Liver (tissue), 9 donors: Measurements from ENCODE around the gene RBM10. TPM values are rescaled to one million over a fixed set of nuclear protein-coding genes. Genes with fewer than 3 reads are reported as not detected.

Source experiments
- DNase-seq: peaks from one replicate; pipeline ENCODE4 v3.0.0-alpha.2; 2017; ENCODE audit warnings: low spot score
- H3K27ac ChIP-seq, 2 donors: one replicate each; pipeline ENCODE4 v1.7.0; 2013; ENCODE audit warnings: inconsistent platforms in 2 of 2, low read length in 2 of 2, control low read depth in 1 of 2, low read depth in 1 of 2, mild to moderate bottlenecking in 1 of 2
- H3K27me3 ChIP-seq, 4 donors: one replicate each; pipeline versions ENCODE4 v1.6.1 to v1.7.0; 2013; ENCODE audit warnings: low read length in 3 of 4, inconsistent platforms in 1 of 4, mild to moderate bottlenecking in 1 of 4, moderate library complexity in 1 of 4; ENCODE audit not compliant: control insufficient read depth in 4 of 4, insufficient read depth in 4 of 4
- H3K36me3 ChIP-seq, 4 donors: one replicate each; pipeline versions ENCODE4 v1.6.1 to v1.7.0; 2013; ENCODE audit warnings: low read length in 3 of 4, mild to moderate bottlenecking in 3 of 4, low read depth in 1 of 4, moderate library complexity in 1 of 4; ENCODE audit not compliant: control insufficient read depth in 4 of 4, insufficient read depth in 3 of 4
- H3K4me1 ChIP-seq, 4 donors: one replicate each; pipeline versions ENCODE4 v1.6.1 to v1.7.0; 2013; ENCODE audit warnings: low read length in 3 of 4, mild to moderate bottlenecking in 3 of 4, moderate library complexity in 1 of 4; ENCODE audit not compliant: control insufficient read depth in 4 of 4, insufficient read depth in 4 of 4
- H3K4me3 ChIP-seq, 3 donors: one replicate each; pipeline versions ENCODE4 v1.6.1 to v1.7.0; 2013; ENCODE audit warnings: low read length in 3 of 3, control low read depth in 1 of 3, low read depth in 1 of 3, mild to moderate bottlenecking in 1 of 3
- H3K9ac ChIP-seq, 2 donors: one replicate each; pipeline ENCODE4 v1.7.0; 2013; ENCODE audit warnings: low read length in 2 of 2, mild to moderate bottlenecking in 2 of 2, moderate library complexity in 2 of 2, control low read depth in 1 of 2, low read depth in 1 of 2
- H3K9me3 ChIP-seq, 4 donors: one replicate each; pipeline versions ENCODE4 v1.6.1 to v1.7.0; 2013; ENCODE audit warnings: low read length in 3 of 4; ENCODE audit not compliant: control insufficient read depth in 4 of 4
- EGR1 ChIP-seq, 2 donors: IDR thresholded peaks; 2 replicates each; pipeline ENCODE4 v1.6.1; 2016 to 2018; ENCODE audit warnings: antibody characterized with exemption in 2 of 2, low read depth in 2 of 2
- FOXA2 ChIP-seq: IDR thresholded peaks from 2 replicates; pipeline ENCODE4 v1.6.1; 2016; ENCODE audit warnings: antibody characterized with exemption
- GABPA ChIP-seq, 2 donors: IDR thresholded peaks in 1 of 2; conservative IDR thresholded peaks in 1 of 2; 2 replicates each; pipeline ENCODE4 v1.6.1; 2016; ENCODE audit warnings: antibody characterized with exemption in 2 of 2, mild to moderate bottlenecking in 1 of 2, moderate library complexity in 1 of 2
- HNF4A ChIP-seq, 2 donors: conservative IDR thresholded peaks; 2 replicates each; pipeline ENCODE4 v1.6.1; 2016; ENCODE audit warnings: antibody characterized with exemption in 2 of 2, mild to moderate bottlenecking in 2 of 2
- HNF4G ChIP-seq: IDR thresholded peaks from 2 replicates; pipeline ENCODE4 v1.6.1; 2016; ENCODE audit warnings: antibody characterized with exemption
- JUND ChIP-seq, 2 donors: IDR thresholded peaks; 2 replicates each; pipeline ENCODE4 v1.6.1; 2016; ENCODE audit warnings: antibody characterized with exemption in 2 of 2
- NR2F2 ChIP-seq: IDR thresholded peaks from 2 replicates; pipeline ENCODE4 v1.6.1; 2016; ENCODE audit warnings: antibody characterized with exemption
- RAD21 ChIP-seq, 2 donors: IDR thresholded peaks; 2 replicates each; pipeline ENCODE4 v1.6.1; 2016; ENCODE audit warnings: antibody characterized with exemption in 2 of 2, mild to moderate bottlenecking in 2 of 2
- RXRA ChIP-seq, 2 donors: IDR thresholded peaks; 2 replicates each; pipeline ENCODE4 v1.6.1; 2017 to 2018; ENCODE audit warnings: antibody characterized with exemption in 2 of 2, mild to moderate bottlenecking in 1 of 2
- SP1 ChIP-seq: IDR thresholded peaks from 2 replicates; pipeline ENCODE4 v1.6.1; 2018; ENCODE audit warnings: antibody characterized with exemption, mild to moderate bottlenecking
- TAF1 ChIP-seq: conservative IDR thresholded peaks from 2 replicates; pipeline ENCODE4 v1.6.1; 2016; ENCODE audit warnings: antibody characterized with exemption, mild to moderate bottlenecking
- YY1 ChIP-seq: IDR thresholded peaks from 2 replicates; pipeline ENCODE4 v1.6.1; 2016; ENCODE audit warnings: antibody characterized with exemption, mild to moderate bottlenecking
- WGBS: extraction: QIAGEN DNeasy Blood & Tissue Kit; methylation state at CpG from one replicate; pipeline ENCODE4 v1.1.7; 2013; 5-methylcytosine and 5-hydroxymethylcytosine counted together
- polyA plus RNA-seq, 2 donors: library from polyadenylated mRNA; stranded (reverse) in 1 of 2; unstranded in 1 of 2; fragments of 200-250 nt in 1 of 2; fragments of >200 nt in 1 of 2; fragmentation: Nextera tagmentation in 1 of 2; extraction: Ambion mirVana in 1 of 2; gene quantifications; one replicate each; pipeline versions ENCODE4 v1.2.1 to v1.2.3, GENCODE V29; 2013 to 2015
- total RNA-seq, 2 donors: library from RNA; depleted of rRNA; stranded (reverse); fragments of >200 nt; gene quantifications; one replicate each; pipeline ENCODE4 v1.2.3, GENCODE V29; 2014
- TF ChIP-seq, protein P1 (sequence below): IDR thresholded peaks from 2 replicates; pipeline ENCODE4 v1.6.1; 2016; ENCODE audit warnings: antibody characterized with exemption
- TF ChIP-seq, protein P2 (sequence below): fragments of 150-350 bp; IDR thresholded peaks from 2 replicates; pipeline ENCODE4 v1.5.1; 2017; ENCODE audit warnings: improper control_type of control experiment, low read depth, low read length; ENCODE audit not compliant: missing input control
- TF ChIP-seq, protein P3 (sequence below): IDR thresholded peaks from 2 replicates; pipeline ENCODE4 v1.6.1; 2016; ENCODE audit warnings: antibody characterized with exemption
- TF ChIP-seq, protein P4 (sequence below): IDR thresholded peaks from 2 replicates; pipeline ENCODE4 v1.6.1; 2016; ENCODE audit warnings: antibody characterized with exemption
- TF ChIP-seq, protein P5 (sequence below): IDR thresholded peaks from 2 replicates; pipeline ENCODE4 v1.6.1; 2016; ENCODE audit warnings: antibody characterized with exemption, mild to moderate bottlenecking
- donor health status: healthy.
- donor health status: healthy.
- donor health status: healthy.
- donor health status: healthy.
- donor health status: healthy.

The RBM10 gene
- total and polyA plus RNA-seq, 4 donors = 8.2 to 26.6 (median 17.5) TPM

DNA sequence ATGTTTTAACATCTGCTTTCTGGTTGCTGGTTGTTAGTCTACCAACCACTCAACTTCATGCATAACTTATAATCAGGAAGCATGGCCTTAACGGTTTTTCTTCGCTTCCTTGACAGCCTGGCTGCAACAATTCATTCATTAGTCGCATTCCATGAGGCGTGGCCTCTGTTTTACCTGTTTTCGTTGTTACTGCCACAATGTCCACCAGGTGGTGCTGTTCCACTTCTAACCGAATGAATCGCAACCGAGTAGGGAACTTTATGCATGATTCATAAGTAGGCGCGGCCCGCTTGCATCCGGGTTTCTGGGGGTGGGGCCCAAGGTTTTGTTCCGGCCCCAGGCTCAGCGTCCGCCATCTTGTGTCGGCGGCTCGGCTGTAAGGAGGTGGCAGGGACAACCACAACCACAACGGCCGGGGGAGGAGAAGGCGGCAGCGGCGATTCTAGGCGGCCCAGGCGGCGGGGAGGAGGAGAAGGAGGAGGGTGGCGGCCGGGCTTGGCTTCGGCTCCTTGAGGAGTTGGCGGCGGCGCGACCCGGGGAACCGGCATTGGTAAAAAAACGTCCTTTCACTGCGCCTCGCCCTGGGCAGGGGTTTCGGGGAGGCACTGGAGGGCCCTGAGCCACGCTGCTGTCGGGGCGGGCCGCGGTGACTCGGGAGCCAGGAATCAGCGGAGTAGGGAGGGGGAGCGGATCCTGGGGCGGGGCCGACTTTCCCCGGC, 48.6 kb downstream of the RBM10 start, which contains the start of gene UBA1:
TSS of gene UBA1 (plus strand) at position 355 of the 719 bp plus-strand sequence. CDS start 4,974 bp downstream, outside the sequence.
- TF ChIP-seq GABPA (IDR thresholded peaks at IDR 0.05 in 1 of 2, conservative IDR thresholded peaks at IDR 0.05 in 1 of 2) (peak in 1 of 2 donors; percentile 51), YY1 (peak; percentile 98), RXRA (IDR thresholded peaks at IDR 0.05) (peak; percentile 19 to 31), HNF4A (conservative IDR thresholded peaks at IDR 0.05) (no peak), HNF4G (no peak), JUND (IDR thresholded peaks at IDR 0.05) (peak; percentile 89 to 95), EGR1 (IDR thresholded peaks at IDR 0.05; ENCODE audit: low read depth in 2 of 2) (no peak), NR2F2 (peak; percentile 37), SP1 (peak; percentile 60), TAF1 (peak; percentile 63), RAD21 (IDR thresholded peaks at IDR 0.05) (peak; percentile 93 to 99)
- TF ChIP-seq, protein P1, sequence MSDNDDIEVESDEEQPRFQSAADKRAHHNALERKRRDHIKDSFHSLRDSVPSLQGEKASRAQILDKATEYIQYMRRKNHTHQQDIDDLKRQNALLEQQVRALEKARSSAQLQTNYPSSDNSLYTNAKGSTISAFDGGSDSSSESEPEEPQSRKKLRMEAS = peak; percentile 50
- TF ChIP-seq, protein P2, sequence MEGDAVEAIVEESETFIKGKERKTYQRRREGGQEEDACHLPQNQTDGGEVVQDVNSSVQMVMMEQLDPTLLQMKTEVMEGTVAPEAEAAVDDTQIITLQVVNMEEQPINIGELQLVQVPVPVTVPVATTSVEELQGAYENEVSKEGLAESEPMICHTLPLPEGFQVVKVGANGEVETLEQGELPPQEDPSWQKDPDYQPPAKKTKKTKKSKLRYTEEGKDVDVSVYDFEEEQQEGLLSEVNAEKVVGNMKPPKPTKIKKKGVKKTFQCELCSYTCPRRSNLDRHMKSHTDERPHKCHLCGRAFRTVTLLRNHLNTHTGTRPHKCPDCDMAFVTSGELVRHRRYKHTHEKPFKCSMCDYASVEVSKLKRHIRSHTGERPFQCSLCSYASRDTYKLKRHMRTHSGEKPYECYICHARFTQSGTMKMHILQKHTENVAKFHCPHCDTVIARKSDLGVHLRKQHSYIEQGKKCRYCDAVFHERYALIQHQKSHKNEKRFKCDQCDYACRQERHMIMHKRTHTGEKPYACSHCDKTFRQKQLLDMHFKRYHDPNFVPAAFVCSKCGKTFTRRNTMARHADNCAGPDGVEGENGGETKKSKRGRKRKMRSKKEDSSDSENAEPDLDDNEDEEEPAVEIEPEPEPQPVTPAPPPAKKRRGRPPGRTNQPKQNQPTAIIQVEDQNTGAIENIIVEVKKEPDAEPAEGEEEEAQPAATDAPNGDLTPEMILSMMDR = peak; percentile 90
- TF ChIP-seq, protein P3, sequence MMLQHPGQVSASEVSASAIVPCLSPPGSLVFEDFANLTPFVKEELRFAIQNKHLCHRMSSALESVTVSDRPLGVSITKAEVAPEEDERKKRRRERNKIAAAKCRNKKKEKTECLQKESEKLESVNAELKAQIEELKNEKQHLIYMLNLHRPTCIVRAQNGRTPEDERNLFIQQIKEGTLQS = peak; percentile 77
- TF ChIP-seq, protein P4, sequence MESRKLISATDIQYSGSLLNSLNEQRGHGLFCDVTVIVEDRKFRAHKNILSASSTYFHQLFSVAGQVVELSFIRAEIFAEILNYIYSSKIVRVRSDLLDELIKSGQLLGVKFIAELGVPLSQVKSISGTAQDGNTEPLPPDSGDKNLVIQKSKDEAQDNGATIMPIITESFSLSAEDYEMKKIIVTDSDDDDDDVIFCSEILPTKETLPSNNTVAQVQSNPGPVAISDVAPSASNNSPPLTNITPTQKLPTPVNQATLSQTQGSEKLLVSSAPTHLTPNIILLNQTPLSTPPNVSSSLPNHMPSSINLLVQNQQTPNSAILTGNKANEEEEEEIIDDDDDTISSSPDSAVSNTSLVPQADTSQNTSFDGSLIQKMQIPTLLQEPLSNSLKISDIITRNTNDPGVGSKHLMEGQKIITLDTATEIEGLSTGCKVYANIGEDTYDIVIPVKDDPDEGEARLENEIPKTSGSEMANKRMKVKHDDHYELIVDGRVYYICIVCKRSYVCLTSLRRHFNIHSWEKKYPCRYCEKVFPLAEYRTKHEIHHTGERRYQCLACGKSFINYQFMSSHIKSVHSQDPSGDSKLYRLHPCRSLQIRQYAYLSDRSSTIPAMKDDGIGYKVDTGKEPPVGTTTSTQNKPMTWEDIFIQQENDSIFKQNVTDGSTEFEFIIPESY = no peak
- peak; percentile 88 for DNase-seq
- peak within 1 kb of the TSS; percentile 74 to 91 (median 80) for H3K4me3 ChIP-seq
- WGBS = under 1% methylated on average over 50 of the region's 50 CpGs
- peak within 1 kb of the TSS; percentile 91 to 94 for H3K27ac ChIP-seq
- no peaks in the 10 kb centered on the region for H3K9me3 ChIP-seq
- peak within 1 kb of the TSS; percentile 70 to 90 for H3K9ac ChIP-seq
- H3K4me1 ChIP-seq = peaks cover 8 to 49% (median 31%) of the 10 kb centered on the region in 4 donors
- H3K27me3 ChIP-seq = peaks cover 0 to 4% (median 0%) of the 10 kb centered on the region in 4 donors
- H3K36me3 ChIP-seq = peaks cover 0 to 7% (median 2%) of the 10 kb centered on the region in 4 donors

DNA sequence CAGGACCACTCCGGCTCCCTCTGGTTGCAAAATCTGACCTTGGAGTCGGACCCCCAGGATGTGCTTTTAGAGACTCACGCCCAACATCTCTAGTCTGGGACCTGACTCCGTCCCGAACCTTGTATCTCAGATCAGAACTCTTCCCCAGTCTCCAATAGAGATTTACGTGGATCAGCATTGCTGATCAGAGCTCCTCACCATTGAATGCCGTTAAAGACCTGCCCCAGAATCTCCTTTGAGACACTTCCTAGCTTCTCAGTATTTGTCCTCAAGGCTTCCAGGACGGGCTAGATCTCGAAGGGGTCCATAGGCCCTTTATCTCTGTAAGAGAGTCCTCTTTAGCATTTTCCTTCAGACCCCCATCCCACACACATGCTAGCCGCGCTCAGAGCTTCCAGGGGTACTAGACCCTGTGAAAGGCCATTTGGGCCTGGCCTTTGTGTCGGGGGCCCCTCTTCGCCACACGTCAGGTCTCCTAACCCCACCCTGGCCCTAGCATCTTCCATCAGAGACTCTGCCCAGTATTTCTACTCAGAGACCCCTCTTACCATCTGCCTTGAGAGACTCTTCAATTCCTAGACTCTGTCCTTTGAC, 49.3 kb downstream of the RBM10 start:
- H3K9ac ChIP-seq = peak overlapping the region; percentile 70 to 90
- H3K27me3 ChIP-seq = peaks cover 0 to 4% (median 0%) of the 10 kb centered on the region in 4 donors
- H3K9me3 ChIP-seq = no peaks in the 10 kb centered on the region
- H3K4me1 ChIP-seq = peaks cover 8 to 49% (median 31%) of the 10 kb centered on the region in 4 donors
- no peak for DNase-seq
- H3K27ac ChIP-seq = peak overlapping the region; percentile 91 to 94
- 14% methylated on average over 14 of the region's 14 CpGs for WGBS
- H3K36me3 ChIP-seq = peaks cover 0 to 13% (median 5%) of the 10 kb centered on the region in 4 donors
- H3K4me3 ChIP-seq = peak overlapping the region; percentile 74 to 91 (median 80)
- TF ChIP-seq NR2F2 (no peak), FOXA2 (no peak), TAF1 (no peak), HNF4G (no peak), RAD21 (IDR thresholded peaks at IDR 0.05) (no peak), YY1 (no peak), RXRA (IDR thresholded peaks at IDR 0.05) (no peak), JUND (IDR thresholded peaks at IDR 0.05) (no peak), HNF4A (conservative IDR thresholded peaks at IDR 0.05) (no peak), GABPA (IDR thresholded peaks at IDR 0.05 in 1 of 2, conservative IDR thresholded peaks at IDR 0.05 in 1 of 2) (no peak), EGR1 (IDR thresholded peaks at IDR 0.05; ENCODE audit: low read depth in 2 of 2) (no peak)
- TF ChIP-seq, protein P1 = no peak
- TF ChIP-seq, protein P2 = no peak
- TF ChIP-seq, protein P5, sequence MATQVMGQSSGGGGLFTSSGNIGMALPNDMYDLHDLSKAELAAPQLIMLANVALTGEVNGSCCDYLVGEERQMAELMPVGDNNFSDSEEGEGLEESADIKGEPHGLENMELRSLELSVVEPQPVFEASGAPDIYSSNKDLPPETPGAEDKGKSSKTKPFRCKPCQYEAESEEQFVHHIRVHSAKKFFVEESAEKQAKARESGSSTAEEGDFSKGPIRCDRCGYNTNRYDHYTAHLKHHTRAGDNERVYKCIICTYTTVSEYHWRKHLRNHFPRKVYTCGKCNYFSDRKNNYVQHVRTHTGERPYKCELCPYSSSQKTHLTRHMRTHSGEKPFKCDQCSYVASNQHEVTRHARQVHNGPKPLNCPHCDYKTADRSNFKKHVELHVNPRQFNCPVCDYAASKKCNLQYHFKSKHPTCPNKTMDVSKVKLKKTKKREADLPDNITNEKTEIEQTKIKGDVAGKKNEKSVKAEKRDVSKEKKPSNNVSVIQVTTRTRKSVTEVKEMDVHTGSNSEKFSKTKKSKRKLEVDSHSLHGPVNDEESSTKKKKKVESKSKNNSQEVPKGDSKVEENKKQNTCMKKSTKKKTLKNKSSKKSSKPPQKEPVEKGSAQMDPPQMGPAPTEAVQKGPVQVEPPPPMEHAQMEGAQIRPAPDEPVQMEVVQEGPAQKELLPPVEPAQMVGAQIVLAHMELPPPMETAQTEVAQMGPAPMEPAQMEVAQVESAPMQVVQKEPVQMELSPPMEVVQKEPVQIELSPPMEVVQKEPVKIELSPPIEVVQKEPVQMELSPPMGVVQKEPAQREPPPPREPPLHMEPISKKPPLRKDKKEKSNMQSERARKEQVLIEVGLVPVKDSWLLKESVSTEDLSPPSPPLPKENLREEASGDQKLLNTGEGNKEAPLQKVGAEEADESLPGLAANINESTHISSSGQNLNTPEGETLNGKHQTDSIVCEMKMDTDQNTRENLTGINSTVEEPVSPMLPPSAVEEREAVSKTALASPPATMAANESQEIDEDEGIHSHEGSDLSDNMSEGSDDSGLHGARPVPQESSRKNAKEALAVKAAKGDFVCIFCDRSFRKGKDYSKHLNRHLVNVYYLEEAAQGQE = no peak
- TF ChIP-seq, protein P3 = no peak
